ENCODE data around the gene PLD2. TPM values are rescaled to one million over a fixed set of nuclear protein-coding genes. Genes with fewer than 3 reads are reported as not detected.

PLD2 gene
- total RNA-seq, 1 donor from 2014 or later = 77.3 TPM

- no peak for DNase-seq (ENCODE audit: low spot score in 2 of 2, unreplicated experiment in 2 of 2)
- peaks cover 21% of the 10 kb centered on the region for H3K27me3 Mint-ChIP-seq (ENCODE audit: low read depth)
- no peaks in the 10 kb centered on the region for H3K9me3 Mint-ChIP-seq
- no peaks in the 10 kb centered on the region for H3K36me3 Mint-ChIP-seq
- H3K4me3 Mint-ChIP-seq = no peak overlapping the region
- H3K4me1 Mint-ChIP-seq = no peaks in the 10 kb centered on the region
- no peak overlapping the region for H3K27ac Mint-ChIP-seq
- no peak for TF ChIP-seq CTCF (IDR thresholded peaks at IDR 0.05; ENCODE audit: unreplicated experiment)
Observed at GRCh38 chr17:4780325-4780955, 26.5 kb upstream of the PLD2 start.

- TF ChIP-seq CTCF (IDR thresholded peaks at IDR 0.05; ENCODE audit: unreplicated experiment) = no peak
- Mint-ChIP-seq H3K4me1 (peaks cover 8% of the 10 kb centered on the region), H3K4me3 (no peak overlapping the region), H3K9me3 (no peaks in the 10 kb centered on the region), H3K27me3 (ENCODE audit: low read depth) (peaks cover 29% of the 10 kb centered on the region), H3K36me3 (no peaks in the 10 kb centered on the region), H3K27ac (no peak overlapping the region)
- no peak for DNase-seq (ENCODE audit: low spot score in 2 of 2, unreplicated experiment in 2 of 2)
Observed at GRCh38 chr17:4782652-4783051, 24.3 kb upstream of the PLD2 start.

GRCh38 chr17:4785311-4786105 lies 21.4 kb upstream of the PLD2 start:
- no peak for TF ChIP-seq CTCF (IDR thresholded peaks at IDR 0.05; ENCODE audit: unreplicated experiment)
- no peak for DNase-seq (ENCODE audit: low spot score in 2 of 2, unreplicated experiment in 2 of 2)
- H3K27me3 Mint-ChIP-seq (ENCODE audit: low read depth) = peaks cover 22% of the 10 kb centered on the region
- H3K27ac Mint-ChIP-seq = no peak overlapping the region
- H3K4me1 Mint-ChIP-seq = peaks cover 16% of the 10 kb centered on the region
- H3K4me3 Mint-ChIP-seq = no peak overlapping the region
- no peaks in the 10 kb centered on the region for H3K9me3 Mint-ChIP-seq
- H3K36me3 Mint-ChIP-seq = no peaks in the 10 kb centered on the region

GRCh38 chr17:4786106-4786511 lies 20.8 kb upstream of the PLD2 start, which contains the start of gene VMO1:
TSS of gene VMO1 (minus strand) at chr17:4786364. CDS start at chr17:4786352, 12 bp downstream.
- no peak for DNase-seq (ENCODE audit: low spot score in 2 of 2, unreplicated experiment in 2 of 2)
- H3K9me3 Mint-ChIP-seq = no peaks in the 10 kb centered on the region
- no peak for TF ChIP-seq CTCF (IDR thresholded peaks at IDR 0.05; ENCODE audit: unreplicated experiment)
- H3K4me3 Mint-ChIP-seq = no peak within 1 kb of the TSS
- H3K4me1 Mint-ChIP-seq = peaks cover 19% of the 10 kb centered on the region
- peak within 1 kb of the TSS; percentile 21 for H3K27ac Mint-ChIP-seq
- no peaks in the 10 kb centered on the region for H3K36me3 Mint-ChIP-seq
- peaks cover 20% of the 10 kb centered on the region for H3K27me3 Mint-ChIP-seq (ENCODE audit: low read depth)

- Mint-ChIP-seq H3K9me3 (no peaks in the 10 kb centered on the region), H3K4me3 (no peak overlapping the region), H3K36me3 (no peaks in the 10 kb centered on the region), H3K27ac (no peak overlapping the region), H3K27me3 (ENCODE audit: low read depth) (peaks cover 20% of the 10 kb centered on the region), H3K4me1 (peaks cover 19% of the 10 kb centered on the region)
- TF ChIP-seq CTCF (IDR thresholded peaks at IDR 0.05; ENCODE audit: unreplicated experiment) = no peak
- no peak for DNase-seq (ENCODE audit: low spot score in 2 of 2, unreplicated experiment in 2 of 2)
Observed at GRCh38 chr17:4786516-4786915, 20.4 kb upstream of the PLD2 start.
